Activated CD4-positive, alpha-beta T cell treated with anti-CD3 and anti-CD28 coated beads, Interleukin-2, amount 50 U/mL, for 1 hour (primary cell): Measurements from ENCODE around the gene RDH8.

ENCODE experiments used
- DNase-seq: peaks from one replicate; pipeline ENCODE4 v3.0.0-alpha.2; 2020

Gene RDH8, protein sequence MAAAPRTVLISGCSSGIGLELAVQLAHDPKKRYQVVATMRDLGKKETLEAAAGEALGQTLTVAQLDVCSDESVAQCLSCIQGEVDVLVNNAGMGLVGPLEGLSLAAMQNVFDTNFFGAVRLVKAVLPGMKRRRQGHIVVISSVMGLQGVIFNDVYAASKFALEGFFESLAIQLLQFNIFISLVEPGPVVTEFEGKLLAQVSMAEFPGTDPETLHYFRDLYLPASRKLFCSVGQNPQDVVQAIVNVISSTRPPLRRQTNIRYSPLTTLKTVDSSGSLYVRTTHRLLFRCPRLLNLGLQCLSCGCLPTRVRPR

DNA sequence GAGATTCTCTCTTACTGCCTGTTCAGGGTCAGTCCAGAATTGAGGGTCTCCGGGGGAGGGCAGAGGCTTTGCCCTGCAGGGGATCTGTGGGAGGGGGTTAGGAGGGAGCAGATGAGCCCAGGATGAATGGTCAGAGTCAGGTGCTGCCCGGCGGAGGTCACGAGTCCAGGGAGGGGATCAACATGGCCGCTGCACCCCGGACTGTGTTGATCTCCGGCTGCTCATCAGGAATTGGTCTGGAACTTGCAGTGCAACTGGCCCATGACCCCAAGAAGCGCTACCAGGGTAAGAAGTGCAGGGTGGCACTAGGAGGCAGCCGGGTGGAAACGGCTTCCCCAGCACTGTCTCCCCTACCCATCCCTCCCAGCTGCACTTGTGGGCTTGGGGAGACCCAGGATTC lies at the start of gene RDH8:
RDH8 (plus strand) TSS at position 168 of the 400 bp plus-strand sequence; CDS start at position 183, 15 bp downstream.
- no peak for DNase-seq

DNA sequence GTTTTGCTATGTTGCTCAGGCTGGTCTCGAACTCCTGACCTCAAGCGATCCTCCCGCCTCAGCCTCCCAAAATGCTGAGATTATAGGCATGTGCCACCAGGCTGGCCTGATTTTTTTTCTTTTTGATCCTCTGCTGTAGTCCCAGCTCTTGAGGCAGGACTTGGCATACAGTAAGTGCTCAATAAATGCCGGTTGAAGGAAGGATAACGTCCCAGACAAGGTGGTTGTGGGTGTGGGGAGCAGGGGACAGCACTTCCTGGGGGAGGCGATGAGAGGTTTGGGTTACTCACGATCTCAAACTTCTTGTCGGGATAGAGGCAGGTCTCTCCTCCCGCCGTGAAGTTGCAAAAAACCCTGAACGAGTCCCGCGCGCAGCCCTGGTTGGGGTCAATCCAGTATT lies 47.3 kb upstream of the RDH8 start:
- no peak for DNase-seq

DNA sequence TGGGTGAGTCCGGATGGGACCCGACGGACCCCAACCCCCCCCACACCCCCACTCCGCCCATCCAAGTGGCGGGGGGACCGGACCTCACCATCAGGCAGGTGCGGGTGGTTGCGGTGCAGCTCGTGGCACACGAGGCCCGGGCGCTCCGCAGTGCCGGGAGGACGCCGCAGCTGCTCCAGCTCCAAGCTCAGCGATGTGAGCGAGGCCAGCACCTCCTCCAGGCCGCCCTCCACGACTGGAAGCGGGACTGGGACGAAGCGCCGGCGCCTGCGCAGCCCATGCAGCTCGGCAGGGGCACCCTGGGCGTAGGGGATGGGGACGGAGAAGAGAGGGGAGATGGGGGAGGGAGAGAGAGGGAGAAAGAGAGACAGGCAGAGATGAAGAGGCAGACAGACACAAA lies 46.8 kb upstream of the RDH8 start:
- DNase-seq: no peak

DNA sequence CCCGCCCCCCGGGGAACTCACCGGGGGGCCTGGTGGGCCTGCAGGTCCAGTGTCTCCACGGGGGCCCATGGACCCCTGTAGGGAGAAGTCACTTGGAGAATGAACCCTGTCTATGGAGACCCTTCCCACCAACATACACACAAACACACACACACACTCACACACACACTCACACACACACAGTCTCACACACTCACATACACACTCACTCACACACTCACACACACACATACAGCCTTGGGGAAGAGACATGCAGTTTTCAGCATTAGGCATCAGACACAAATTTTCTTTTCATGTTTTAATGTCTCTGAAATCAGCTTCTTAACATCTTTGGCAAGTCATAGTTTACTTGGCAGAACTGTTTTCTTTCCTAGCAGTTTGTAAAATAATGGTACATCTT lies 46.0 kb upstream of the RDH8 start:
- DNase-seq: no peak

DNA sequence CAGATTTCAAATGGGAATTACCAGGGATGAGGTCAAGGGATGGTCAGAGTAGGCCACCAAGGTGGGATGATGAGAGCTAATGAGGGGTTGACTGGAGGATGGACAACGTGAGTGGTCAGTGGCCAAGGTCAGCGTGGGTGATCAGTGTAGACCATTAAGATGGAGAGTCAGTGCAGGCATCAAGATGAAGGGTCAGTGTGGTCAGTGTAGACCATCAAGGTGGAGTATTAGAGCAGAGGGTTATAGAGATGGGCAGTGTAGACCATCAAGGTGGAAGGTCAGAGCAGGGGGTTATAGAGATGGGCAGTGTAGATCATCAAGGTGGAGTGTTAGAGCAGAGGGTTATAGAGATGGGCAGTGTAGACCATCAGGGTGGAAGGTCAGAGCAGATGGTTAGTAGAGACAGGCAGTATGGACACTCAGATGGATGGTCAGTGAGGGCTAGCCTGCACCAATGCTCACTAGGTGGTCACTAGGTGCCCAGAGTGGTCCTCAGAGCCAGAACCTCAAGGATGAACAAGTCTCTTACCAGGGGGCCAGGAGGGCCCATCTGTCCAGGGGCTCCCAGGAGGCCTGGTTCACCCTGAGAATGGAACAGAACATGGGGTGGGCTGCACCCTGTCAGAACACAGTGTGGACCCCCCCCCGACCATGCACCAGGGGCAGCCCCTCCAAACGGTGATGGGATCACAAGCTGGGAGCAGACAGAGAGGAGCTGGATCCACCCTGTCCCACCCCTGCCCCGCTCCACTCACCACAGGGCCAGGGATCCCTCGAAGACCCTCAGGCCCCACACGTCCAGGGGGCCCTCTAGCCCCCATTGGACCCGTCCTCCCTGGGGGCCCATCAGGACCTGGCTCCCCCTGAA lies 44.2 kb upstream of the RDH8 start:
- DNase-seq: no peak

DNA sequence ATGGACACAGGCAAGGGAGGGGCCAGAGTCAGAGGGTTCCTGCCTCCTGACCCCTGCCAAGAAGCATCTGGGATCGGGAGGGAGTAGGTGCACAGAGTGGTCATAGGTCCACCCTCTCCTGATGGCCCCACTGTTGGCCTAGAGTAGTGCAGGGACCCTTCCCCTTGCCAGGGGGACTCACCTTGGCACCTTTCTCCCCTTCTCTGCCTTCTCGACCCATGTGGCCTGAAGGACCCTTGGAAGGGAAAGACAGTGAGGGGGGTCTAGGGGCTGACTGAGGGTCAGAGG lies 43.7 kb upstream of the RDH8 start:
- no peak for DNase-seq

DNA sequence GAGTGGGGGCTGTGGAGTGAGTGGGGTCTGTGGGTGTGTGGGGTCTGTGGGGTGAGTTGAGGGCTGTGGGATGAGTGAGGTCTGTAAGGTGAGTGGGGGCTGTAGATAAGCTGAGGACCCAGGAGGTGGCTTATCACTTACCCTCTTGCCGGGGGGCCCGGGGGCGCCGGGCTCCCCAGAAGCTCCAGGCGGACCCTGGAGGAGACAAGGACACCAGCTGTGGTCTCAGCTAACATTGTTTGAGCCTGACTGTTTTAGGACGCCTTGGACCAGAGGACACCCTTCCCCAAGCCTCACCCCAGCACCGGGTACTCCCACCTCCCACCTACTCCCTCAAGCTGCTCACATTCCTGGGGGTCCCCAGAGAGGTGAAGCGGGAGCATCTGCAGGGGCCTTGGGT lies 42.8 kb upstream of the RDH8 start:
- no peak for DNase-seq

DNA sequence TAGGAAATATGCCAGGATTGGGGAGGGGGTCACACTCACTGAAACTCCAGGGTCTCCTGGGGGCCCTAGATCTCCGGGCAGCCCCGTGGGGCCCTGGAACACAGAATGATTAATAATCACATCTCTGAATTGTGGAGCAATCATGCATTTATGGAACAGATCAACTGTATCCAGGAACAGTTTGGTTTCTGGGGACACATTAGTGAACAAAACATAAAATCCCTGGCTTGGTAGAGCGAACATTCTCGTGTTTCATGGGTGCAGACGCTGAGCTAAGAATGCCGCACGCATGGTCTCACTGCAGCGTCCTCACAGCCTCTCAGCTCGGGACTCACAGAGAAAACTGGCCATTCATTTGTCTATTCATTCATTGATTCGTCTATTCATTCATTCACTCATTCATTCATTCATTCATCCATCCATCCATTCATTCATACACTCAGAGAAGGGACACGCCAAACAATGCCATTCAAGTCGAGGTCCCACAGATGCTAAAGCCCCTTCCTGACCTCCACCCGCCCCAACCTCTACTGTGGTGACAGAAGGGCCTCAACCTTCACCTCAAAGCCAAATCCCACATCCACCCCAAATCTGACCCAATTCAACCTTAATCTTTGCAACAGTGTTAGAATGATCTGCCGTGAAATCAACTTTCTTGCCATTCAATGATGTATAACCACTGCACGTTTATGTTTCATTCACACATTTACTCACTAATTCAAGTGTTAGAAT lies 42.0 kb upstream of the RDH8 start:
- DNase-seq: no peak

DNA sequence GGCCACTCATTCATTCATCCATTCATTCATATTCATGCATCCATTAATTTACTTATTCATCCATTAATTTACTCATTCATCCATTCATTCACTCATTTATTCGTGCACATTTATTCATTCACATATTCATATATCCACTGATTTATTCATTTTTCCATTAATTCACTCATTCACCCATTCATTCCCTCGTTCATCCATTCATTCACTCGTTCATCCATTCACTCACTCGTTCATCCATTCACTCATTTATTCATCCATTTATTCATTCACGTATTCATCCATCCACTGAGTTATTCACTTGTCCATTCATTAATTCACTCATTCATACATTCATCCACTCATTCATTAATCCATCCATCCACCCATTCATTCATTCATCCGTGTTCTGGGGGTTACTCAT lies 41.2 kb upstream of the RDH8 start:
- DNase-seq: no peak

DNA sequence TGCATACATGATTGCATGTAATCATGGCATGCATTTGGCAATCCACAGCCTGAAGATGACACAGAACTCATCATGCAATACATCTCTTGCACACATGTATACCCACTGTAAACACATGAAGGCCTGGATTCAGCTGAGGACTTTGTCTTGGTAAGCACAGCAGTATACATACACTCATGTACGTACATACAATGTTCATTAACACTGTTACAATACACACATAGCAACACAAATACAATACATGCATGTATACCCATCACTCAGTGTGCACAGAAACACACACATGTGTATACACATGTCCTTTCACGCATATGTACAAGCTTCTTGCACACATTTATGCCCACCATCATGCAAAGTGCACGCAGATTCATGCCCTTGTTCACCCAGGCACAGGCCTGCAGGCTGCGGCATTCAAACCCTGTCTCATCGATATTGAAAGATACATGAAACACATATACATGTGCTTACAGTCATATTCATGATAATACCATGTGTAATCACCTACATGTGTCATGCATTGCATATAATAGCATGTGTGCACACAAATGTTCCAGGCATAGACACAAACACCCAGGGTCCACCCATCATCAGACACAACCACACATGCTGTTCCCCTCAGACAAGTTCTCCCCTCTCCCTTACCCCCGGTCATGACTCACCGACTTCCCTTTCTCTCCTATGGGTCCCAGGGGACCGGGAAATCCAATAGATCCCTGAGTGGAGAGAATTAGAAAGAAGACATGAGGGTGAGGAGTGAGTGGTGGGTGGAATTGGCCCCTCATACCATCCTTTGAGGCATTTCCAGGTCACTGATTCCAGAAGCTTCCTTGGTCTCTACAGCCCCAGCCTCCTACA lies 31.6 kb upstream of the RDH8 start:
- DNase-seq: no peak

DNA sequence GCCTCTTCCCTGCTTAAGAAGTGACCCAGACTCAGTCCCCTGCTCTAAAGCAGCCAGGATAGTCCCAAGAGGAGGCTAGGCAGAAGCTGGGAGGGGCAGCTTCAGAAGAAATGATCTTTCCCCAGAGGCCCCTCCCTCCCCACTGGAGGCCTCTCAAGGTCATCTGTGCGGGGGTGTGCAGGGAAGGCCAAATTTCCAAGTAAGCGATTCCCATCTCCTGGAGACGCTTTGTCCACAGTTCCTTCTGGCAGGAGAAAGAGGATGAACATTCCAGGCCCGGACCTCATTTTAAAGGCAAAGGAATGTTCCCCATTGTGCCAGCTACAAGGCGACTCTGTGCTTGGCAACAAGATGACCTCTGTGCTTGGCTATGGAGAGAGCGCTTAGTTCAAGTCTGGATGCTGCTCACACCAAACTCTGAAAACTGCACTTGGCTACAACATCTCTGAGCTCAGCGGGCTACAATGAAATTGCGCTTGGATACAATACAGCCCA lies 26.4 kb upstream of the RDH8 start:
- DNase-seq: no peak

DNA sequence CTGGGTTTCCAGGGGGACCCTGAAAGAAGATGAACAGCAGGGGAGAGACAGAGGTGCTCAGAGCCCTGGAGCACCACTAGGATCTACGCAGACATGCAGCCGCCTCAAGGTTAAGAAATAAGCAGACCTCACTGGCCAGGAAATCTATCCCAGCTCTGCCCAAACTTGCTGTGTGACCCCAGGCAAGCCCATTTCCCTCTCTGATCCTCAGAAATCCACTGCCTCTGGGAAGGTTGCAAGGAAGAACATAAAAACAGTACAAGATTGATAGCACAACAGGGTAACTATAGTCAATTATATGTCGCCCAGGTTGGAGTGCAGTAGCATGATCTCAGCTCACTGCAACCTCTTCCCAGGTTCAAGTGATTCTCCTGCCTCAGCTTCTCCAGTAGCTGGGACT lies 23.8 kb upstream of the RDH8 start:
- no peak for DNase-seq

DNA sequence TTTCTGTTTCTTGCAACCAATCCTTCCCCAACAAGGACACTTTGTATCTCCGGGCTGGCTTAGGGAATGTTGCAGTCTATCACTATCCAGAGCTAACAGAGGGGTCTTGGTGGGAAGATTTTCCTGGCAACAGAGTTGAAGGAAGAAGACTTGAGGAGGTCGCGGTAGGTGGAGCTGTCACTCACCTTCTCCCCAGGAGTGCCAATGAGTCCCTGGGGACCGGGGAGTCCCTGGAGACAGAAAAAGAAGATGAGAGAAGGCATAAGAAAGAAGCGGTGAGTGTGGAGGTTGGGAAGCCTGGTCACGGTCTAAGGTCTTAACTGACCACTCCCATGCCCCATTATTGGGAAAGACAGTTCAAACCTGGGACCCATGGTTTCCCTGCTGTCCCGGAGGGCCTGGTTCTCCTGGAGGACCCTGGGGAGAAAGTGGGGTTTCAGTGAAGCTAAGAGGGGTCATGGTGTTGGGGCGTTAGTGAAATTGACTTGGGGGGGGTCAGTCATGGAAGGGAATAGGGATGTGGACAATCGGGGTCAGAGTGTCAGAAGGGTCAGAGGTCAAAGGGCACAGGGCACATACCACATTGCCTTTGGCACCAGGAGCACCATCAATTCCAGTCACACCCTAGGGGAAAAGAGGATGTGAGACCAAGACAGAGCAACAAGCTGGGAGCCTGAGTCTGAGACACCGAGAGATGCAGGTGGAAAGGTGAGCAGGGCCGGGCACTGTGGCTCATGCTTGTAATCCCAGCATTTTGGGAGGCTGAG lies 21.7 kb upstream of the RDH8 start:
- no peak for DNase-seq

DNA sequence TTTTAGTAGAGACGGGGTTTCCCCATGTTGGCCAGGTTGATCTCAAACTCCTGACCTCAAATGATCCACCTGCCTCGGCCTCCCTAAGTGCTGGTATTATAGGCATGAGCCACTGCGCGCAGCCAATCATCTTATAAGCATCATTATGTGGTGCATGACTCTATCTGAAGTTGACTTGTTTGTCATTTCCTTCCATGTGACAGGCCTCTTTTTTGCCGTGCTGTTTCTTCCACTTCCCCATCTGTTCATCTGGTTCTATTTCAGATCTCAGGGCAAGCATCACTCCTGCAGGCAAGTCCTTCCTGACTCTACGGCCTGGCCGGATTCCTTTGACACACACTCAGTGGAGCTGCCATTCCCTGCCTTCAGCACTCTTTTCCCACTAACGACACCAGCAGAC lies 18.2 kb upstream of the RDH8 start:
- DNase-seq: no peak

DNA sequence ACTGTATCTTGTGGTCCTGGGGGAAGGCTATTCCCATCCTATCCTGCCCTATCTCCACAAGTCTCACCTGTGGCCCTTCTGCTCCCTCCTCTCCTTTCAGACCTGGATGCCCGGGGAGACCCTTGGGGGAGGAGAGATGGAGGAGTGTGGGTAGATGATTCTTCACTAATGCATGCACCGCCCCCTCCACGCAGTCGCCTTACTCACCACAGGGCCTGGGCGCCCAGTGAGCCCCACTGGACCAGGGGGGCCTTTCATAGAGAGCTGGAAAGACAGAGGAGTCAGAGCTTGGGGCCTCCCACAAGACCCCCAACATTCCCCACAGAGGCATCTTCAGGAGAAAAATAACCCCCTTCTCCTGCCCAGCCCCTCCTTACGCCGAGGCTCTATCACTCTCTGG lies 17.3 kb upstream of the RDH8 start:
- no peak for DNase-seq

DNA sequence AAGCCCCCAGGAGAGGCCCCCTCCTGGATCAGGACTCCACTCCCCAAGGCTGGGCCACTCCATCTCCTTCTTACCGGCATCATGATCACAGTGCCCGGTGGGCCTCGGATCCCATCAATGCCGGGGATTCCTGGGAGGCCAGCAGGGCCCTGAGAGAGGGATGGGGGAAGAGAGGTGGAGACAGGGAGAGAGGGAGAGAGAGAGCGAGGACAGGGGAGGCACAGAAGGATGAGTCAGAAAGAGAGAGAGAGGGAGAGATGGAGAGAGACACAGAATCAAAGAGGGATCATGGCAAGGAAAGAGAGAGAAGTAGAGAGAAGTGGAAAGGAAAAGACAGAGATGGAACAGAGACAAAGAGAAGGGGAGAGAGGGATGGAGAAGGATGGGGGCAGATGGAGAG lies 16.7 kb upstream of the RDH8 start:
- no peak for DNase-seq

DNA sequence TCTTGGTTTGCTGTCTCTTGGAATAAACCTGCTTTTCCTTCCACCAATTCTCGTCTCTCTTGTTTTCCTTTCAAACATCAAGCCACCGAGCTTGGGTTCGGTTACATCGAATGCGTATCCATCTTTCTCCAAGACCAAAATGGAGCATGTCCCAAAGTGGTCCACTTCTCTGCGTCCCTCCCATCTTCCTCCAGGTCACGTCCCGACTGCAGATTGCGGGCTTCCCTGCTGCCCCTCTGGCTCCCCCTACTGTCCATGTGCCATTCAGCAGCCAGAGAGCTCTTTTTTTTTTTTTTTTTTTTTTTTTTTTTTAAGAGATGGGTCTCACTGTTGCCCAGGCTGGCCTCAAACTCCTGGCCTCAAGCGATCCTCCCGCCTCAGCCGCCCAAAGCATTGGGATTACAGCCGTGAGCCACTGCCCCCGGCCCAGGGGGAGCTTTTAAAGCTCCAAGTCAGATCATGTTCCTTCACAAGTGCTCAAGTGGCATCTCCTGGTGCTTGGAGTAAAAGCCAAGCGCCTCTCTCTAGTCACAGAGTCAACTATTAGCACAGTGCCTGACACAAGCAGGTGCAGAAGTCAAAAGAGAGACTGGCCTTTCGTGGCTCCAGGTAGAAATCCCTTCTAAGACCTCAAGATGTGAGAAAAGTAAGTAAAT lies 13.0 kb upstream of the RDH8 start:
- DNase-seq: peak; percentile 64

DNA sequence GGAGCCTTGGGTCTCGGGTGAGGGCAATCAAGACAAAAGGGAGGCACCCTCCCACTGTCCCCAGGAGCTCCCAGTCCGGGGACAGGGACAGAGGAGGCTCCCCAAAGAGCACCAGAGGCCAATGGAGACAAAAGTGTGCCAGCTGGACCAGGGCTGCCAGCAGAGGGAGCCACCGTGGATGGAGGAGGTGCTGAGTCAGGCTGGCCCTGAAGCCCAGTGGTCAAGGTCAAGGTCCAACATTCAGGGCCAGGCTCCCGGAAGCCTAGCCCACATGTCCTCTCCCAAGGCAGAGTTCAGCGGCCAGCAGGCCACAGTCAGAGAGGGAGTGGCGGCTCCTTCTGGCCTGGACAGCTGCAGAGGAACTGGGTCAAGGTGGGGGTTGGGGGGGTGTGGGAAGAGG lies 11.4 kb upstream of the RDH8 start:
- DNase-seq: no peak

DNA sequence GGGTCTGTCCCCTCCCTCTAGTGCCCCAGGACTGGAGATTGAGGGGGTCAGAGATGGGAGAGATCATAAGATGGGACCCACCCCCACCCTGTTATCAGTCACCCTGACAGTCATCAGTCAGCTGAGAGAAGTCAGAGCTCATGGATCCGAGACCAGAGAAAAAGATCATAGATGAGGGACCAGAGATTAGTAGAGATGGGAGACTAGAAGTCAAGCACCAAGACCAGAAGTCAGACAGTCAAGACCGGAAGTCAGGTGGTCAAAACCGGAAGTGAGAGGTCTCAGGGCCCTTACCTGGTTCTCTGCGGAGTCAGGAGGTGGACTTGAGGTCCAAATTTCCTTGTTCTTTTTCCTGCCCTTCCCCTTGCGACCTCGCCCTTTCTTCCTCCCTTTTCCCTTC lies 10.0 kb upstream of the RDH8 start:
- no peak for DNase-seq

DNA sequence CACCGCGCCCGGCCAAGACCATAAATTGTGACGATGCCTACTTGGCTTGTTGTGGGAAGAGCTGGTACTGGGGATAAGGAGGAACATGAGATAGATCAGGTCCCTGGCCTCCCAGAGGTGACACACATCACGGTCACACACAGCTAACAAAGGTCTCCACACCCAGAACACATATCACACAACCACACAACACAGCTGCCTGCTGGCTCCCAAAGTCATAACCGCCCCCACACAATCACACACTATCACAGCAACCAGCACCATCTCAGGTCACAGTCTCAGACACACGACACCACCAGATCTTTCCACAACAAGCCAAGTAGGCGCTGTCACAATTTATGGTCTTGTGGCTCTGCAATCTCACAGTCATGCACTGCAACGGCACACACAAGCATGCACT lies 8.7 kb upstream of the RDH8 start:
- DNase-seq: no peak

DNA sequence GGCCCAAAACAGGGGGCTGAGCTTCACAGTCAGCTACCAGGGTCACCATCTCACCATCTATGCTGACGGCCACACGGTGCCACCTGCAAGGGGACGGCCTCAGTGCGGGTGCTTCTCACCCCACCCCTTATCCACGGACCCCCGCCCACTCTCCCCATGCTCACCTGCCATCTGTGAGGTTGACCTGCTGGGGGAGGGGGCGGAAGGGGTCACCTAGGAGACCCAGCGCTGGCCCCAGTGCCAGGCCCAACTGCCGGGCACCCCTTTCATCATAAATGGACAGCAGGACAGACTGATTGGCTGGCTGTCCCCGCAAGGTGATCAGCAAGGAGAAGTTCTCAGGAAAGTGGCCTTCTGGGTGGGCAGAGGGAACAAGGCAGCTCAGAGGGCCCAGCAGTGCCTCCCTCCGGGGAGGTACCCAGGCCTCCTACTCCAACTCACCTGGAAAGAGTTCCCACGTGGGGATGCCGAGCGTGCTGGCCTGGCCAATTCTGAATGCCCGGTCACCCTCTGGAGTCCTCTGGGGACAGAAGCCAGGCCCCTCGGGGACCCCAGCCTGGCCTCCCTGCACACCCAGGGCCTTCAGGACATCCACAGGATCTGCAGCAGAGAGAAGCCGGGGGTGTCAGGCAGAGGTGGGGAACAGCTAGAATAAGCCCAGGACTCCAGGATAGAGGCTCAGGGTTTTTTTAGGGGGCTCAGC lies 7.5 kb upstream of the RDH8 start:
- no peak for DNase-seq
